ENCODE measurements around the gene SLIT2. TPM values are rescaled to one million over a fixed set of nuclear protein-coding genes. Genes with fewer than 3 reads are reported as not detected.

The SLIT2 gene
- total and polyA plus RNA-seq, 2 donors (not counting 1 experiment from before 2014, with no cell fraction given), result not detected

DNA sequence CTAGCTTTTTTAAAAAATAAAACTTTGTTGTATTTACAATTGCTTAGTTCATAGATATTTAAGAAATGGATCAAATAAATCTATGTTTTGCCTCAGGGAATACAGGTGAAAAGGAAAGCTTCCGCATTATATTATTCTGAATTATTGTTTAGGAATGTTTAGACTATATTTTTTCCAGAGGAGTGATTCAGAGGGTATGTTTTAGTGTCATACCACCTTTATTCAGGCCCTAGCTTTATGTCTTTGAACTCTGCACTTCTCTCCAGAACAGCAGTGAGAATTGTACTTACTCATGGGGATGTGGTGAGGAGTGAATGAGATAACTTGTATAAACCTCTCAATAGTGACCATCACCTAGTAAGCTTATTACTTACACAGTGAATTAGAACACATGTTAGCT is 14.0 kb downstream of the SLIT2 start:
- Histone ChIP-seq H3K79me2 (ENCODE audit: control insufficient read depth, insufficient read depth, low read length) (no peaks in the 10 kb centered on the region), H3K27ac (ENCODE audit: low read length in 2 of 2) (no peak overlapping the region), H3K9me3 (ENCODE audit: control extremely low read depth in 1 of 3, control insufficient read depth in 2 of 3, insufficient read depth in 1 of 3, low read length in 2 of 3) (no peaks in the 10 kb centered on the region), H3K36me3 (replicated peaks in 1 of 2; ENCODE audit: control extremely low read depth in 1 of 2, control insufficient read depth in 1 of 2, extremely low read depth in 1 of 2, insufficient read depth in 2 of 2, low read length in 1 of 2) (no peaks in the 10 kb centered on the region), H3K4me1 (ENCODE audit: control insufficient read depth in 2 of 2, insufficient read depth in 2 of 2, low read length in 2 of 2) (no peaks in the 10 kb centered on the region), H3K4me2 (replicated peaks; ENCODE audit: low read depth, low read length, poor library complexity, severe bottlenecking) (no peak overlapping the region), H3K4me3 (ENCODE audit: control extremely low read depth in 1 of 5, extremely low read depth in 1 of 5, insufficient read depth in 1 of 5, low read depth in 2 of 5, low read length in 4 of 5) (no peak overlapping the region), H2AFZ (ENCODE audit: insufficient read depth, low read depth, low read length, poor library complexity, severe bottlenecking) (no peak overlapping the region), H3K9ac (ENCODE audit: low read length) (no peak overlapping the region), H4K20me1 (ENCODE audit: control insufficient read depth, insufficient read depth, low read length, poor library complexity, severe bottlenecking) (no peaks in the 10 kb centered on the region), H3K27me3 (replicated peaks in 1 of 4; ENCODE audit: control extremely low read depth in 1 of 4, control insufficient read depth in 3 of 4, insufficient read depth in 4 of 4, low read length in 3 of 4) (no peaks in the 10 kb centered on the region)
- Mint-ChIP-seq H3K4me1 (no peaks in the 10 kb centered on the region), H3K27me3 (peaks cover 2% of the 10 kb centered on the region), H3K4me3 (no peak overlapping the region), H3K9me3 (ENCODE audit: insufficient read depth) (no peaks in the 10 kb centered on the region), H3K27ac (no peak overlapping the region)
- ChIA-PET CTCF (no interaction called here), POLR2A (no interaction called here)
- intact Hi-C loops (cut with micrococcal nuclease), result no loop called here
- ATAC-seq (ENCODE audit: low read depth) (no peak), DNase-seq (no peak)
- no CpG with 5 or more reads among the region's 1 CpG for WGBS (ENCODE audit: insufficient coverage)
- TF ChIP-seq EZH2 (IDR thresholded peaks at IDR 0.05; ENCODE audit: borderline replicate concordance, insufficient read depth, low read depth, low read length, poor library complexity, severe bottlenecking), result no peak
- TF ChIP-seq, protein P1, sequence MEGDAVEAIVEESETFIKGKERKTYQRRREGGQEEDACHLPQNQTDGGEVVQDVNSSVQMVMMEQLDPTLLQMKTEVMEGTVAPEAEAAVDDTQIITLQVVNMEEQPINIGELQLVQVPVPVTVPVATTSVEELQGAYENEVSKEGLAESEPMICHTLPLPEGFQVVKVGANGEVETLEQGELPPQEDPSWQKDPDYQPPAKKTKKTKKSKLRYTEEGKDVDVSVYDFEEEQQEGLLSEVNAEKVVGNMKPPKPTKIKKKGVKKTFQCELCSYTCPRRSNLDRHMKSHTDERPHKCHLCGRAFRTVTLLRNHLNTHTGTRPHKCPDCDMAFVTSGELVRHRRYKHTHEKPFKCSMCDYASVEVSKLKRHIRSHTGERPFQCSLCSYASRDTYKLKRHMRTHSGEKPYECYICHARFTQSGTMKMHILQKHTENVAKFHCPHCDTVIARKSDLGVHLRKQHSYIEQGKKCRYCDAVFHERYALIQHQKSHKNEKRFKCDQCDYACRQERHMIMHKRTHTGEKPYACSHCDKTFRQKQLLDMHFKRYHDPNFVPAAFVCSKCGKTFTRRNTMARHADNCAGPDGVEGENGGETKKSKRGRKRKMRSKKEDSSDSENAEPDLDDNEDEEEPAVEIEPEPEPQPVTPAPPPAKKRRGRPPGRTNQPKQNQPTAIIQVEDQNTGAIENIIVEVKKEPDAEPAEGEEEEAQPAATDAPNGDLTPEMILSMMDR (IDR thresholded peaks at IDR 0.05), result no peak

- WGBS (ENCODE audit: insufficient coverage), result 50% methylated on average over 1 of the region's 4 CpGs
- POLR2A ChIA-PET, result no interaction called here
Measured at GRCh38 chr4:20266215-20267082, 14.7 kb downstream of the SLIT2 start.

More at GRCh38 chr4:20266215-20267082, 14.7 kb downstream of the SLIT2 start:
- CTCF ChIA-PET, result interaction anchor here (0.6 kb wide), 1 partner anchor 175 kb away, joined by 5 read pairs; no protein-coding TSS in a partner anchor
- no peak overlapping the region for H3K4me3 Mint-ChIP-seq
- no peak overlapping the region for H3K9ac ChIP-seq (ENCODE audit: low read length)
- no peak overlapping the region for H3K4me3 ChIP-seq (ENCODE audit: control extremely low read depth in 1 of 5, extremely low read depth in 1 of 5, insufficient read depth in 1 of 5, low read depth in 2 of 5, low read length in 4 of 5)
- H3K4me1 Mint-ChIP-seq, result no peaks in the 10 kb centered on the region
- H4K20me1 ChIP-seq (ENCODE audit: control insufficient read depth, insufficient read depth, low read length, poor library complexity, severe bottlenecking), result no peaks in the 10 kb centered on the region
- H3K9me3 ChIP-seq (ENCODE audit: control extremely low read depth in 1 of 3, control insufficient read depth in 2 of 3, insufficient read depth in 1 of 3, low read length in 2 of 3), result no peaks in the 10 kb centered on the region
- DNase-seq, result no peak
- no peak for TF ChIP-seq EZH2 (IDR thresholded peaks at IDR 0.05; ENCODE audit: borderline replicate concordance, insufficient read depth, low read depth, low read length, poor library complexity, severe bottlenecking)
- TF ChIP-seq, protein P1 (IDR thresholded peaks at IDR 0.05), result no peak
- no peaks in the 10 kb centered on the region for H3K36me3 ChIP-seq (replicated peaks in 1 of 2; ENCODE audit: control extremely low read depth in 1 of 2, control insufficient read depth in 1 of 2, extremely low read depth in 1 of 2, insufficient read depth in 2 of 2, low read length in 1 of 2)
- H3K4me1 ChIP-seq (ENCODE audit: control insufficient read depth in 2 of 2, insufficient read depth in 2 of 2, low read length in 2 of 2), result no peaks in the 10 kb centered on the region
- H3K9me3 Mint-ChIP-seq (ENCODE audit: insufficient read depth), result no peaks in the 10 kb centered on the region
- H3K27ac Mint-ChIP-seq, result no peak overlapping the region
- H3K27me3 Mint-ChIP-seq, result no peaks in the 10 kb centered on the region
- no peaks in the 10 kb centered on the region for H3K79me2 ChIP-seq (ENCODE audit: control insufficient read depth, insufficient read depth, low read length)
- H2AFZ ChIP-seq (ENCODE audit: insufficient read depth, low read depth, low read length, poor library complexity, severe bottlenecking), result no peak overlapping the region
- intact Hi-C loops (cut with micrococcal nuclease), result no loop called here
- ATAC-seq (ENCODE audit: low read depth), result no peak
- H3K4me2 ChIP-seq (replicated peaks; ENCODE audit: low read depth, low read length, poor library complexity, severe bottlenecking), result no peak overlapping the region
- no peaks in the 10 kb centered on the region for H3K27me3 ChIP-seq (replicated peaks in 1 of 4; ENCODE audit: control extremely low read depth in 1 of 4, control insufficient read depth in 3 of 4, insufficient read depth in 4 of 4, low read length in 3 of 4)
- no peak overlapping the region for H3K27ac ChIP-seq (ENCODE audit: low read length in 2 of 2)

All from B cell (primary cell).